Measurements from ENCODE around the gene COA7. TPM values are rescaled to one million over a fixed set of nuclear protein-coding genes. Genes with fewer than 3 reads are reported as not detected.

The COA7 gene
- polyA plus RNA-seq, 6 donors from 2014 or later = 1.3 to 2.3 (median 1.8) TPM

DNA sequence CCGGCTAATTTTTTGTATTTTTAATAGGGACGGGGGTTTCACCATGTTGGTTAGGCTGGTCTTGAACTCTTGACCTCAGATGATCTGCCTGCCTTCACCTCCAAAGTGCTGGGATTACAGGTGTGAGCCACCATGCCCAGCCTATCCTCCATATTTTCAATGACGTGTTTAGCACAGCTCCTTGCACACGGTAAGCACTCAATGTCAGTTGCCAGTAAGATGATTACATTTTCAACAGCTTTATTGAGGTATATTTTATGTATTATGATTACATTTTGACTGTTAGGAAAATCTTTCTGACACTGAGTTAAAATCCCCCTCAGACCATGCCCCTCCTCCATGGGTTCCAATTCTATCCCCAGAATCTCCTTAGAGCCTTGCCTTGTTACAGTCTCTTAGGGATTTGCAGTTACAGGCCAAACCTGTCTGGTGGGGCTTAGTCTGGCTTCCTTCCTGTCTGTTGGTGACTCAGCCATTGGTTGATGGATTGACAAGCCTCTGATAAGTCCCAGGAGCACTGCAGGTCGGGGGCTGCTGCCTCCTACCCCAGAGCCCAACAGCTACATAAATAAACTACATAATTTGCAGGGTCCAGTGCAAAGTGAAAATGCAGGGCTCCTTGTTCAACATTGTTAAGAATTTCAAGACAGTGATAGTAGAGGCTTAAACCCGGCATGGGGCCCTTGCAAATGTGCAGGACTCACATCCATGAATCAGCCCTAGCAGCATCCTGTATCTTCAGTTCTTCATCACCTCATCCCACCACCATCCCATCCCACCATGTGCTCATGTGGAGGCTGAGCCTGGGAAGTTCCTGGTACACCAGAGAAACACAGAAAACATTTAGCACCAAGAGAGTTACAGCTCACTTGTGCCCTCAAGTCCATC, 23.4 kb downstream of the COA7 start:
- Mint-ChIP-seq H3K4me1 (peaks cover 4 to 8% (median 7%) of the 10 kb centered on the region in 3 donors), H3K4me3 (no peak overlapping the region), H3K27me3 (no peaks in the 10 kb centered on the region), H3K9me3 (no peaks in the 10 kb centered on the region), H3K36me3 (peaks cover 0 to 17% of the 10 kb centered on the region in 2 donors), H3K27ac (peak overlapping the region in 2 of 6 donors; percentile 16 to 24)
- ATAC-seq (ENCODE audit: low read depth in 2 of 2) = no peak
- no peak for DNase-seq

DNA sequence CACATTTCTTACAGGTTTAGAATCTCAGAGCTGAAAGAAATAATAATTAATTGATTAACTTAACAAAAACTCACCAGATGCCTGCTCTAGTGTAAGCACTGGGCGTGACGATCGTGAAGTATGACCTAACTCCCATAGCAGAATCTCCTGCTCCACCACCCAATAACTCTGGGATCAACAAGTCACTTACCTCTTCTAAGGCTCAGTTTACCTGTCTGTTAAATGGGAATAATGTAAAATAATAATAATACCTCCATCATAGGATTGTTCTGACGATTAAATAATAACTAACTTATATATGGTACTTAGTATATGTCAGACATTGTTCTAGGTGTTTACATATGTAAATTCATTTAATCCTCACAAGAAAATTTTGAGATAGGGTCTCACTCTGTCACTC, 24.6 kb downstream of the COA7 start:
- H3K9me3 Mint-ChIP-seq = no peaks in the 10 kb centered on the region
- no peak overlapping the region for H3K27ac Mint-ChIP-seq
- DNase-seq = no peak
- H3K4me3 Mint-ChIP-seq = no peak overlapping the region
- ATAC-seq (ENCODE audit: low read depth in 2 of 2) = no peak
- peaks cover 4 to 15% of the 10 kb centered on the region in 2 donors for H3K36me3 Mint-ChIP-seq
- no peaks in the 10 kb centered on the region for H3K27me3 Mint-ChIP-seq
- H3K4me1 Mint-ChIP-seq = peaks cover 4 to 10% (median 5%) of the 10 kb centered on the region in 3 donors

DNA sequence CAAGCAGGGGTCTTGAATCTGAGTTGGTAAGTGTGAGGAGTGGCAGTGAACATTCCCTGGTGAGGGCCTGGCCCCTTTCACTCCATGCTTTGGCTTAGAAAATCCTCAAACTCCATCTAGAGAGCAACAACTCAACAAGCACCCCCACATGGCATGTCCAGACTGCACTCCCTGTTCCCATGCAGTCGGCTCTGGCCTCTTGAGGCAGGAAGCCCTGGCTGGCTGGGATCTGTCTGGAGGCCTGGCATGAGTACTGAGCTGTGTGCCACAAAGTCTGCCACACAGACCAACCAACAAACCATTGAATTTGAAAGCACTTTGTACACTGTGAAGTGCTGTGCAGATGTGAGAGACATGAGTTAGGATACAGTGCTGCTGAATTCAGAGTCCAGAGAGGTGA, 25.2 kb downstream of the COA7 start:
- H3K27ac Mint-ChIP-seq = peak overlapping the region in 1 of 6 donors; percentile 32
- H3K9me3 Mint-ChIP-seq = no peaks in the 10 kb centered on the region
- ATAC-seq (ENCODE audit: low read depth in 2 of 2) (no peak), DNase-seq (no peak)
- peaks cover 4 to 11% (median 5%) of the 10 kb centered on the region in 3 donors for H3K4me1 Mint-ChIP-seq
- peaks cover 7 to 16% of the 10 kb centered on the region in 2 donors for H3K36me3 Mint-ChIP-seq
- no peak overlapping the region for H3K4me3 Mint-ChIP-seq
- no peaks in the 10 kb centered on the region for H3K27me3 Mint-ChIP-seq

DNA sequence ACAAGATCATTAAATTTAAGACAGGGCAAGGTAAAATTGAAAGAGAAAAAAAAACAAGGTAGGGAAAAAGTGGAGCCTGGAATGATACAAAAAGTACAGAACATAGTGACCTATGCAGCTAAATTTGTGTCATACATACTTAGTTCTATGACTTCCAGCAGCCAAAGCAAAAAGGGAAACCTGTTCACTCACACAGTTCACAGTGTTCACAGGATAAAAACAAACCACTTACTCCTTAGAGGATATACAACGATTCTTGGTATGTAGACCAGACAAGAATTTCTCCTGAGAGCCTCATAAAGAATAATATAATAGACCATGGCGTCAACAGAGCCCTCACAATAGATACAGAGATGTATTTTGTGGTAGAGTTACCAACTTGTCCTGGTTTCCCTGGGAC, 27.5 kb downstream of the COA7 start:
- Mint-ChIP-seq H3K4me1 (peaks cover 5 to 15% (median 13%) of the 10 kb centered on the region in 3 donors), H3K36me3 (peaks cover 7 to 21% of the 10 kb centered on the region in 2 donors), H3K27ac (no peak overlapping the region), H3K27me3 (no peaks in the 10 kb centered on the region), H3K4me3 (no peak overlapping the region), H3K9me3 (no peaks in the 10 kb centered on the region)
- no peak for ATAC-seq (ENCODE audit: low read depth in 2 of 2)
- no peak for DNase-seq

DNA sequence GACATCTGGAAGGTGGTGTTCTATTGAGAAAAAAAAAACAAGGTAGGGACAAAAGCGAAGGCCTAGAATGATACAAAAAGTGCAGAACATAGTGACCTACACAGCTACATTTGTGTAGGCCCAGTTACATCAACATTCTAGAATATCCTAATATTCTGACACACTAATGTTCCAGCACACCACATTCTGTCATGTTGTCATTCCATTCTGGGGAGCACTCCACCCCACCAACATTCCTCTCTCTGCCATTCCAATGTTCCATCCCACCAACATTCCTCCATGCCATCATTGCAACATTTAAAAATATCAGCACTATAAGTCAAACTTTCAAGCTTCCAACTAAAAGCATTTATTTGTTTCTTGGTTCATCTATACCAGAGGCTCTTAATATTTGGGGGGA, 28.5 kb downstream of the COA7 start:
- ATAC-seq (ENCODE audit: low read depth in 2 of 2) = no peak
- peak overlapping the region in 2 of 6 donors; percentile 84 to 94 for H3K27ac Mint-ChIP-seq
- no peaks in the 10 kb centered on the region for H3K27me3 Mint-ChIP-seq

DNA sequence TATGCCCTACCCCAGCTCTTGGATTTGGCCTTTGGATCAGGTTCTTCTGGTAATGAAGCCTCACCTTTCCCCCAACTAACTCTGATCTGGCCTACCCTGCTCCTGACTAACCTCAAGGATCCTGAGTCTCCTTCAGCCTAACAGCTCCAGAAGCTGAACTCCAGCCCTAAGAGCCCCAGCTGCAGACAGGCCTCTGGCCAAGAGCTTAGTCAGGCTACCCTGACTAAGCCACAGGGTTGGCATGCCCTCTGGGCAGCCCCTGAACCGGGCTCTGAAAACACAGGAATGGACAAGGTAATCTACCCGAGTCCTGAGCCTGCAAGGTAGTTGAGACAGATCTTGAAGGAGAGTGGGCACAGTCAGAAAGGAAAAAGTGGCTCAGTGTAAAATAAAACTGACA, 29.4 kb downstream of the COA7 start:
- H3K27ac Mint-ChIP-seq = peak overlapping the region in 1 of 6 donors; percentile 67
- ATAC-seq (ENCODE audit: low read depth in 2 of 2) (no peak), DNase-seq (no peak)
- no peaks in the 10 kb centered on the region for H3K9me3 Mint-ChIP-seq
- H3K4me3 Mint-ChIP-seq = no peak overlapping the region
- peaks cover 12 to 22% (median 12%) of the 10 kb centered on the region in 3 donors for H3K4me1 Mint-ChIP-seq
- no peaks in the 10 kb centered on the region for H3K27me3 Mint-ChIP-seq
- H3K36me3 Mint-ChIP-seq = peaks cover 7 to 21% of the 10 kb centered on the region in 2 donors

More for the DNA sequence above, 28.5 kb downstream of the COA7 start:
- Mint-ChIP-seq H3K4me3 (no peak overlapping the region), H3K9me3 (no peaks in the 10 kb centered on the region), H3K36me3 (peaks cover 7 to 21% of the 10 kb centered on the region in 2 donors), H3K4me1 (peaks cover 12 to 22% (median 13%) of the 10 kb centered on the region in 3 donors)
- DNase-seq = no peak

DNA sequence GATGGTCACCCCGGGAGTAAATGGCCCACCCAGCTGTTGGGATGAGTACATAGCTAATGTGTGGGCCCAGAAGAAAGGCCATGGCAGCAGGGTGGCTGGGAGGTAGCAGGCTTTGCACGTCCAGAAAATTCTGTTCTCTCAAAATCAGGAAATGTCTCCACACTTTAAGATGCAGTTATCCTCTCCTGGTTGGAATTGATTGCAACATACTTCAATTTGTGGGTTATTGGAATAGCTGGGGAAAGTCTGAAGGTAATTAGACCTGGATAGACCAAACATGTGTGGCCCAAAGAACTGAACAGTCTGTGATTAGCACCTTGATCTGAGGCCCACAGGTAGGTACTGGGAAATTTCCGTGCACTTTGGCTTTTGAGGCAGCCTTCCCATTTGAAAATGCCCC, 30.2 kb downstream of the COA7 start:
- peaks cover 16 to 22% (median 16%) of the 10 kb centered on the region in 3 donors for H3K4me1 Mint-ChIP-seq
- DNase-seq = no peak
- H3K36me3 Mint-ChIP-seq = peaks cover 7 to 16% of the 10 kb centered on the region in 2 donors
- no peaks in the 10 kb centered on the region for H3K9me3 Mint-ChIP-seq
- ATAC-seq (ENCODE audit: low read depth in 2 of 2) = no peak
- H3K27me3 Mint-ChIP-seq = no peaks in the 10 kb centered on the region
- H3K4me3 Mint-ChIP-seq = no peak overlapping the region
- H3K27ac Mint-ChIP-seq = peak overlapping the region in 1 of 6 donors; percentile 49

DNA sequence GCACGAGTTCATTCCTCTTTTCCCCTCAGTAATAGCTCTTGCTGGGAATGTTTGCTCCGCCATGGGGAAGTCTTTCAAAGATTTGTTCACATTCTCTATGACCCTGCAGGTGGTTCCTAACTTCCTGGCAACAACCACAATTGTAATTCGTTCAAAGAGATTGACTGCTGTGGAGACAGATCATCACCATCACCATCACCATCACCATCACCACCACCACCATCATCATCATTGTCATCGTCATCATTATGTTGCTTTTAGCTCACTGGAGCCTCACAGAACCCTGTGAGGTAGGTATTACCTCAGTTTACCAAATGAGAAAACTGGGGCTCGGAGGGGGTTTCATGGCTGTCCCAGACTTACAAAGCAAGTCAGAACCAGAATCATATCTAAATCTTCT, 30.9 kb downstream of the COA7 start:
- H3K27ac Mint-ChIP-seq = peak overlapping the region in 3 of 6 donors; percentile 15 to 91 (median 77)
- no peak for ATAC-seq (ENCODE audit: low read depth in 2 of 2)
- H3K4me3 Mint-ChIP-seq = no peak overlapping the region
- H3K9me3 Mint-ChIP-seq = no peaks in the 10 kb centered on the region
- no peak for DNase-seq
- H3K27me3 Mint-ChIP-seq = no peaks in the 10 kb centered on the region
- peaks cover 7 to 15% of the 10 kb centered on the region in 2 donors for H3K36me3 Mint-ChIP-seq
- peaks cover 17 to 22% (median 18%) of the 10 kb centered on the region in 3 donors for H3K4me1 Mint-ChIP-seq

DNA sequence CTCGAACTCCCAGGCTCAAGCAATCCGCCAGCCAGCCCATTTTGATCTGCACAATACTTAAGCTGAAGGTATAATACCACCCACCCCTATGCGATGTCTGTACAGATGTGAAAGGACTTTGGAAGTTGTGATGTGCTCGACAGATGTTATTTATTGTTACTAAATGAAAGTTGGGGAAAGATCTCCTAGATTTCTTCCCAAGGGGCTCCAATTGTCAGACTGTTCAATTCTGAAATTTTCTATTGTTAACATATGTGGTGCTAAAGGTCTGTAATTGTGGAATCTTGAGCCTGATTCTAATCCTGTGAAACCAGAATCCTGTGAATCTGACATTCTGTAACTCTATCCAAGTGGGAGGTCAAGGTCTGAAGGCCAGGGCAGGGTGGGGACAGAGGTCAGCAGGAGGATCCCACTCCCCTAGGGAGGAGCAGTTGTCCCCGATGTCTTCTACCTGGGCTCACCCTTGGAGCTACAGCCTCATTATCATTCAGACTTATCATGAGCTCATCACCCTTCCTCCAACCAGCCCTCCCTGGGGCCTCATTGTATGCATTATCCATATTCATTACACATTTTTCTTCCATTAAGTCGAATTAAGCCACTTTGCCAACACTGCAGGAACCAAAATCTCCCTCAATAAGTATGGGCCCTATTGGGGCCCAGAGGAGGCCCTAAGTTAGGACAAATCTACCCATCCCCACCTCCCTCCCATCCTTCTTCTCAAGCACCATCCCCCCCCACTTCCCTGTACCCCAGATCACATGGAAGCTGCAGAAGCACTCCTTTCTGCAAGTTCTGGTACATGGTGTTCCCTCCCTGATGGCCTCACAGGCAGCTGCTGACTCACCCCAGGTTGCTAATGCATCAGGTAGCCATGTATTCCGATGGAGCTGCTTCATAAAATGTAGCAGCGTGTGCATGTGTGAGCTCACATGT, 32.9 kb downstream of the COA7 start:
- no peak for DNase-seq
- no peaks in the 10 kb centered on the region for H3K9me3 Mint-ChIP-seq
- ATAC-seq (ENCODE audit: low read depth in 2 of 2) = no peak
- peak overlapping the region in 1 of 8 donors; percentile 16 for H3K4me3 Mint-ChIP-seq
- peaks cover 18 to 22% (median 22%) of the 10 kb centered on the region in 3 donors for H3K4me1 Mint-ChIP-seq
- H3K27me3 Mint-ChIP-seq = no peaks in the 10 kb centered on the region
- H3K36me3 Mint-ChIP-seq = peaks cover 7 to 11% of the 10 kb centered on the region in 2 donors
- peak overlapping the region in 4 of 6 donors; percentile 42 to 78 (median 50) for H3K27ac Mint-ChIP-seq

DNA sequence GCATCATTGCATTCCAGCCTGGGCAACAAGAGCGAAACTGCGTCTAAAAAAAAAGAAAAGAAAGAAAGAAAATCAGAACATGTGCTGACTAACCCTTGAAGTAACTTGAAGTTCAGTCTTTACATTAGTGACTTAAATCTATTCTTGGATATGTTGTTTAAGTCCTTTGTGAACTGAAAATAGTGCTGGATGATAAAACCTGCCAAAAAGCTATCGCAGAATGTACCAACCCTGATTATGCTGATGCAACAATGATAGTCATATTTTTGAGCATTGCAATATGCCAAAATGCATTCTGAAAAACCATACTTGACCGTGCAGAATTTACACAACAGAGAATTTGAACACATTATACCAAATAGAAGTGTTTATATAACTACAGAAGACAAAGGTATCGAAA, 34.4 kb downstream of the COA7 start:
- H3K36me3 Mint-ChIP-seq = peaks cover 4 to 6% of the 10 kb centered on the region in 2 donors
- peak overlapping the region in 2 of 6 donors; percentile 58 to 87 for H3K27ac Mint-ChIP-seq
- DNase-seq (no peak), ATAC-seq (ENCODE audit: low read depth in 2 of 2) (no peak)
- H3K4me3 Mint-ChIP-seq = no peak overlapping the region
- peaks cover 19 to 22% (median 19%) of the 10 kb centered on the region in 3 donors for H3K4me1 Mint-ChIP-seq
- no peaks in the 10 kb centered on the region for H3K27me3 Mint-ChIP-seq
- H3K9me3 Mint-ChIP-seq = no peaks in the 10 kb centered on the region

DNA sequence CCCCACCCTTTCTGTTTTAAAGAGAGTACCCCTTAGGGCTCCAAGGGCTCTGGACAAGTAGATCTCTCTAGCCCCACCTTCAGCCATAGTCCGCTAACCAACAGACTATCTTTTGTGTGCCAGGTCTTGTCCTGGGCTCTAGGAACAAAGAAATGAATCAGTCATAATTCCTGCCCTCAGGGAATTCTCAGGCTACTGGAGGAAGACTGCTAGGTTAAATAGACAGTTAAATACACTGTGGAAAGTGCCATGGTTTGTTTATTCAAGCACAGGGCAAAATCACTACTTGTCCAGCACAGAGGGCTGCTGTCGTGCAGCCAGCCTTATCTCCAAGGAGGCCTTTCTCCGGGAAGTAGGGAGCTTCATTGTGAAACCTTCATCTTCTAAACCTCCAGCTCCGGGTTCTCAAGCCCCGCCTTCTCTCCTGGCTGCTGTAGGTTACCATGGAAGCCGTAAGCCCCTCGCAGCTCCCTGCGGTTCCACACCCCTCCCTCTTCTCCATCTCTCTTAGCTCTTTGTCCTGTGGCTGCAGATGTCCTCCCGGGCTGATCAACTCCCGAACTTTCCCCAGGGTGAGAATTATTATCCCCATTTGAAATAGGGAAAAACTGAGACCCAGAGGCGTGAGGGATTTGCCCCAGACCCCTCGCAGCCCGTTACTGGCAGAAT, 35.4 kb downstream of the COA7 start:
- peaks cover 21 to 22% (median 21%) of the 10 kb centered on the region in 3 donors for H3K4me1 Mint-ChIP-seq
- peak overlapping the region in 3 of 6 donors; percentile 87 to 95 (median 92) for H3K27ac Mint-ChIP-seq
- no peak for ATAC-seq (ENCODE audit: low read depth in 2 of 2)
- no peak for DNase-seq
- no peaks in the 10 kb centered on the region for H3K9me3 Mint-ChIP-seq
- H3K4me3 Mint-ChIP-seq = no peak overlapping the region
- H3K36me3 Mint-ChIP-seq = peaks cover 0 to 3% of the 10 kb centered on the region in 2 donors
- no peaks in the 10 kb centered on the region for H3K27me3 Mint-ChIP-seq

DNA sequence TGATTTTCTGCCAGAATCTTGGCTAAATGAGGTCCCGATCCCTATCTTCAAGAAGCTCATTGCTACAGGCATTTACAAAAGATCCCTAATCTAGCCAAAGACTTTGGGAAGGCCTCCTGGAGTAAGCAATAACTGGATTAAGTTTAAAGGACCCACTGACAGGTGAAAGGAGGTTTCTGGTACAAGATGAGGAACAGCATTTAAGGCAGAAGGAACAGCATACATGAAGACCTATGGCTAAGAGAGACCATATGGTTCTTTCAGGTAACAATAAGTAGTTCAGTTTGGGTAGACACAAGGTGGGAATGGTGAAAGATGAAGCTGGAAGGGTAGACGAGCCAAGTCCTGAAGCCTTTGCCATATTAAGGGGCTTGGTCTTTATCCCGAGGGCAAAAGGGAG, 37.3 kb downstream of the COA7 start:
- DNase-seq = no peak
- no peak for ATAC-seq (ENCODE audit: low read depth in 2 of 2)
- Mint-ChIP-seq H3K9me3 (no peaks in the 10 kb centered on the region), H3K4me3 (no peak overlapping the region), H3K4me1 (peaks cover 19 to 35% (median 27%) of the 10 kb centered on the region in 3 donors), H3K27ac (peak overlapping the region in 3 of 6 donors; percentile 9 to 81 (median 59)), H3K27me3 (no peaks in the 10 kb centered on the region), H3K36me3 (peaks cover 5 to 18% of the 10 kb centered on the region in 2 donors)

Data from naive B cell (primary cell).